Esophagus muscularis mucosa (tissue), 3 donors: Measurements from ENCODE around the gene GALE.

Experiments used
- EP300 ChIP-seq: sonication (generic); formaldehyde crosslinking; IDR thresholded peaks from one replicate; pipeline ENCODE4 v1.6.1; 2017; ENCODE audit warnings: antibody characterized with exemption
- POLR2AphosphoS5 ChIP-seq, 2 donors: sonication (generic); formaldehyde crosslinking; IDR thresholded peaks; one replicate each; pipeline ENCODE4 v1.6.1; 2017; ENCODE audit warnings: antibody characterized with exemption in 2 of 2

DNA sequence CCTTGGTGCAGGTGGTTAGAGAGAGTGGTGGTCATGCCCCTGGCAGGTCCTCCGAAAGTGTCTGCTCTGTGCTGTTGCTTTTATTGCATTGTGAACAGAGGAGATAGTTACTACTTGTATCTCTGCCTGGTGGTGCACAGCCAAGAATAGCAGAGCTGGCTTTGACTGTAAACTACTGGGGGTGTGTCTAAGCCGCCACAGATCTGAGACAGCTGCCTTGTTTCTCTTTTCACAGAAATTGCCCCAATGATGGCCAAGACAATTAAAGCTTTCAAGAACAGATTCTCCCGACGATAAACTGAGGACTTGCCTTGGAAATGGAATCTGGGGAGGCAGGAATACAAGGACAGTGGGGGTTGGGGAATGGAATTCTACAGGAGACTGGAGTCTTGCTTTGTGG, 41.3 kb downstream of the GALE start:
- TF ChIP-seq POLR2AphosphoS5 (IDR thresholded peaks at IDR 0.05) (no peak), EP300 (no peak)
